Mammary epithelial cell (primary cell): ENCODE data around the gene WDR5B.

Source experiments
- EZH2 ChIP-seq: IDR thresholded peaks from 2 replicates; pipeline ENCODE4 v1.6.1; 2012; ENCODE audit warnings: low read length, inconsistent platforms, borderline replicate concordance
- TF ChIP-seq, protein P1 (sequence below), 2 donors: IDR thresholded peaks in 1 of 2; conservative IDR thresholded peaks in 1 of 2; 2 replicates each; pipeline ENCODE4 v1.5.1; 2011 to 2012; ENCODE audit warnings: inconsistent platforms in 2 of 2, low read length in 2 of 2, mild to moderate bottlenecking in 2 of 2, control low read depth in 1 of 2, low read depth in 1 of 2; ENCODE audit not compliant: insufficient read depth in 1 of 2; ENCODE audit errors: extremely low read depth in 1 of 2

DNA sequence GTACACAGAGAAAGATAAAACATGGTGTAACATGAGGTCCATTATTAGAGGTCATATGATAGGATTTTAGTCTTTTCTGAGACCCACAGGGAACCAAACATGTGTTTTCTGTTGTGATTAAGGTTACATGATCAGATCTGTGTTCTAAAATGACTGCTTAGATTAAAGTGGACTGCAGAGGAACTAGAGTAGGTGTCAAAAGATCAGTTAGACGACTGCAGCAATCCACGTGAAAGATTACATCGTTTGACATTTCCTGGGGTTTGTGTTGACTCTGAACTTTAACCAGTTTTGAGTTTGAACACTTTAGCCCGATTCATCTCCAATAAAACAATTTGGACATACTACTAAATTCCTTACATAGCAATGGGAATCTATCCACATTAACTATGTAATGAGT lies 37.9 kb downstream of the WDR5B start:
- TF ChIP-seq, protein P1, sequence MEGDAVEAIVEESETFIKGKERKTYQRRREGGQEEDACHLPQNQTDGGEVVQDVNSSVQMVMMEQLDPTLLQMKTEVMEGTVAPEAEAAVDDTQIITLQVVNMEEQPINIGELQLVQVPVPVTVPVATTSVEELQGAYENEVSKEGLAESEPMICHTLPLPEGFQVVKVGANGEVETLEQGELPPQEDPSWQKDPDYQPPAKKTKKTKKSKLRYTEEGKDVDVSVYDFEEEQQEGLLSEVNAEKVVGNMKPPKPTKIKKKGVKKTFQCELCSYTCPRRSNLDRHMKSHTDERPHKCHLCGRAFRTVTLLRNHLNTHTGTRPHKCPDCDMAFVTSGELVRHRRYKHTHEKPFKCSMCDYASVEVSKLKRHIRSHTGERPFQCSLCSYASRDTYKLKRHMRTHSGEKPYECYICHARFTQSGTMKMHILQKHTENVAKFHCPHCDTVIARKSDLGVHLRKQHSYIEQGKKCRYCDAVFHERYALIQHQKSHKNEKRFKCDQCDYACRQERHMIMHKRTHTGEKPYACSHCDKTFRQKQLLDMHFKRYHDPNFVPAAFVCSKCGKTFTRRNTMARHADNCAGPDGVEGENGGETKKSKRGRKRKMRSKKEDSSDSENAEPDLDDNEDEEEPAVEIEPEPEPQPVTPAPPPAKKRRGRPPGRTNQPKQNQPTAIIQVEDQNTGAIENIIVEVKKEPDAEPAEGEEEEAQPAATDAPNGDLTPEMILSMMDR (conservative IDR thresholded peaks at IDR 0.05 in 1 of 2, IDR thresholded peaks at IDR 0.05 in 1 of 2; ENCODE audit: extremely low read depth in 1 of 2, insufficient read depth in 1 of 2, low read depth in 1 of 2, low read length in 2 of 2), result no peak
- no peak for TF ChIP-seq EZH2
